ENCODE results near the gene FBXL14. TPM values are rescaled to one million over a fixed set of nuclear protein-coding genes. Genes with fewer than 3 reads are reported as not detected.

The FBXL14 gene
- total and polyA plus RNA-seq, 8 donors: 3.2 to 14.2 (median 8.7) TPM

DNA sequence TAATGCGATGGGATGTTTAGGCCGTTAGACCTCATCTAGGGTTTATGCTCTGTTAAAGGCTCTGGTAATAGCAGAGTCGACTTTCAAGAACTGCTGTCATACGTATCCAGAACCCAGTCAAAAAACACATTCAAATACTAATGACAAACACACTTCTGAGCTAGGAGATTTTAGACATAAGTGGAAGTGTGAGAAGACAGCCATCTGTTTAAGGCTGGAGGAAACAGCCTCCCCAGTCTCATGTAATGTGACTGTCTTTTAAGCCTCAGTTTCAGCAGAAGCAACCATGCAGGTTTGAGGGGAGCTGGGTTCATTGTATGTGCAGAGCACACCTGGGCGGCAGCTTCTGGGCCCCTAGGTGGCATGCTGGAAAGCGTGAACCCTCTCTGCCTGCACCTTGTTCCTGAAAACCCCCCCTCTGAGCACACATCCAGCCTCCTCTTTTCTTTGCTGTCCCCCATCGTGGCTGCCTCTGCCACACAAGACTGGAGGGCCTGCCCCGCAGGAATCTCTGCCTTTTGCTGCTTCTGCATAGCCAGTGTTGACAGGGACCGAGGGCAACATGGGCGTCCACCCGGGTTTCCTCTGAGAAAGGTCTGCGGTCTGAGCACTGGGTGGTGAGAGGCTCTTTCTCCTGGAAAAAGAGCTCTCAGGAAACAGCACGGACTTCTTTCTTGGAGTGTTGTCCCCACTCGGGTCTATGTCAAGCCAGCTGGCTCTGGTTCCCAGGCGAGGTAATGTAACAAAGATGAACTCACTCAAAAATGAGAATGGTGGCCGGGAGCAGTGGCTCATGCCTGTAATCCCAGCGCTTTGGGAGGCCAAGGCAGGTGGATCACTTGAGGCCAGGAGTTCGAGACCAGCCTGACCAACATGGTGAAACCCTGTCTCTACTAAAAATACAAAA lies 46.2 kb upstream of the FBXL14 start:
- no peak overlapping the region for H3K27ac ChIP-seq
- no peak for FAIRE-seq
- ATAC-seq: peak; percentile 11 to 44 (median 38)
- 74 to 75% methylated on average over 17 to 18 of the region's 18 CpGs for WGBS, 2 donors
- no peaks in the 10 kb centered on the region for H3K36me3 ChIP-seq
- H3K27me3 ChIP-seq: no peaks in the 10 kb centered on the region
- no peaks in the 10 kb centered on the region for H3K4me1 ChIP-seq
- H3K4me3 ChIP-seq: no peak overlapping the region
- TF ChIP-seq, protein P1, sequence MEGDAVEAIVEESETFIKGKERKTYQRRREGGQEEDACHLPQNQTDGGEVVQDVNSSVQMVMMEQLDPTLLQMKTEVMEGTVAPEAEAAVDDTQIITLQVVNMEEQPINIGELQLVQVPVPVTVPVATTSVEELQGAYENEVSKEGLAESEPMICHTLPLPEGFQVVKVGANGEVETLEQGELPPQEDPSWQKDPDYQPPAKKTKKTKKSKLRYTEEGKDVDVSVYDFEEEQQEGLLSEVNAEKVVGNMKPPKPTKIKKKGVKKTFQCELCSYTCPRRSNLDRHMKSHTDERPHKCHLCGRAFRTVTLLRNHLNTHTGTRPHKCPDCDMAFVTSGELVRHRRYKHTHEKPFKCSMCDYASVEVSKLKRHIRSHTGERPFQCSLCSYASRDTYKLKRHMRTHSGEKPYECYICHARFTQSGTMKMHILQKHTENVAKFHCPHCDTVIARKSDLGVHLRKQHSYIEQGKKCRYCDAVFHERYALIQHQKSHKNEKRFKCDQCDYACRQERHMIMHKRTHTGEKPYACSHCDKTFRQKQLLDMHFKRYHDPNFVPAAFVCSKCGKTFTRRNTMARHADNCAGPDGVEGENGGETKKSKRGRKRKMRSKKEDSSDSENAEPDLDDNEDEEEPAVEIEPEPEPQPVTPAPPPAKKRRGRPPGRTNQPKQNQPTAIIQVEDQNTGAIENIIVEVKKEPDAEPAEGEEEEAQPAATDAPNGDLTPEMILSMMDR (IDR thresholded peaks at IDR 0.05): no peak
- no peaks in the 10 kb centered on the region for H3K9me3 ChIP-seq
- intact Hi-C loops (cut with DNase I): loop anchor here in 2 of 3 donors (10.0 kb wide), 2 partner anchors 154 to 294 kb away; no protein-coding TSS in a partner anchor
- no peak for DNase-seq

DNA sequence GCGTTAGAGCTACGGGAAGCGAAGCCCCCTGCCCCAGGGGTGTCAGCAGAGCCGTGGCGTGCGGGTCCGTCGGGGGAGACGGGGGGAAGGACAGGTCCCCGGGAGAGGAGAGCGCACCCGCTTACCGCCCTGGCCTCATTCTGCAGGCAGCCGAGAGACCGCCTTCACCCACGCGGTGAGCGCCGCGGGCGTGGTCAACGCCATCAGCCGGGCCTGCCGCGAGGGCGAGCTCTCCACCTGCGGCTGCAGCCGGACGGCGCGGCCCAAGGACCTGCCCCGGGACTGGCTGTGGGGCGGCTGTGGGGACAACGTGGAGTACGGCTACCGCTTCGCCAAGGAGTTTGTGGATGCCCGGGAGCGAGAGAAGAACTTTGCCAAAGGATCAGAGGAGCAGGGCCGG lies 45.2 kb upstream of the FBXL14 start:
- 85 to 86% methylated on average over 40 of the region's 40 CpGs for WGBS, 2 donors
- TF ChIP-seq, protein P1 (IDR thresholded peaks at IDR 0.05): no peak
- Histone ChIP-seq H3K4me3 (no peak overlapping the region), H3K9me3 (no peaks in the 10 kb centered on the region), H3K36me3 (no peaks in the 10 kb centered on the region), H3K27me3 (no peaks in the 10 kb centered on the region), H3K27ac (no peak overlapping the region), H3K4me1 (peaks cover 0 to 5% (median 0%) of the 10 kb centered on the region in 3 donors)
- intact Hi-C loops (cut with DNase I): no loop called here
- FAIRE-seq (no peak), DNase-seq (no peak), ATAC-seq (peak in 2 of 4 donors; percentile 29 to 57)

DNA sequence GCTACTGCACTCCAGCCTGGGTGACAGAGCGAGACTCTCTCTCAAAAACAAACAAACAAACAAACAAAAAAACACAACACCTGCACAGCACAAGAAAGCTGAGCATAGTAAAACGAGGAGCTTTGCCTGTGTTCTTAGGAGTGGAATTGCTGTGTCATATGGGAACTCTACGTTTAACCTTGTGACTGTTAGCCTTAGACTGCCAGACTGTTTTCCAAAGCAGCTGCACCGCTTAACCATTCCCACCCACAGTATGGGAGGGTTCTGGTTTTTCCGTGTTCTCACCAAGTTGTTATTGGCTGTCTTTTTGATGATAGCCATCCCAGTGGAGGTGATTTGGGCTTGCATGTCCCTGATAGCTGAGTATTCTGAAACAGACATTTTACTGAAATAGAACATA lies 43.8 kb upstream of the FBXL14 start:
- TF ChIP-seq, protein P1 (IDR thresholded peaks at IDR 0.05): no peak
- H3K4me1 ChIP-seq: peaks cover 0 to 5% (median 0%) of the 10 kb centered on the region in 3 donors
- intact Hi-C loops (cut with DNase I): no loop called here
- FAIRE-seq (no peak), ATAC-seq (no peak), DNase-seq (no peak)
- no peaks in the 10 kb centered on the region for H3K36me3 ChIP-seq
- no peak overlapping the region for H3K4me3 ChIP-seq
- 67% methylated on average over 5 of the region's 5 CpGs for WGBS, 2 donors
- no peaks in the 10 kb centered on the region for H3K27me3 ChIP-seq
- no peaks in the 10 kb centered on the region for H3K9me3 ChIP-seq
- H3K27ac ChIP-seq: no peak overlapping the region

DNA sequence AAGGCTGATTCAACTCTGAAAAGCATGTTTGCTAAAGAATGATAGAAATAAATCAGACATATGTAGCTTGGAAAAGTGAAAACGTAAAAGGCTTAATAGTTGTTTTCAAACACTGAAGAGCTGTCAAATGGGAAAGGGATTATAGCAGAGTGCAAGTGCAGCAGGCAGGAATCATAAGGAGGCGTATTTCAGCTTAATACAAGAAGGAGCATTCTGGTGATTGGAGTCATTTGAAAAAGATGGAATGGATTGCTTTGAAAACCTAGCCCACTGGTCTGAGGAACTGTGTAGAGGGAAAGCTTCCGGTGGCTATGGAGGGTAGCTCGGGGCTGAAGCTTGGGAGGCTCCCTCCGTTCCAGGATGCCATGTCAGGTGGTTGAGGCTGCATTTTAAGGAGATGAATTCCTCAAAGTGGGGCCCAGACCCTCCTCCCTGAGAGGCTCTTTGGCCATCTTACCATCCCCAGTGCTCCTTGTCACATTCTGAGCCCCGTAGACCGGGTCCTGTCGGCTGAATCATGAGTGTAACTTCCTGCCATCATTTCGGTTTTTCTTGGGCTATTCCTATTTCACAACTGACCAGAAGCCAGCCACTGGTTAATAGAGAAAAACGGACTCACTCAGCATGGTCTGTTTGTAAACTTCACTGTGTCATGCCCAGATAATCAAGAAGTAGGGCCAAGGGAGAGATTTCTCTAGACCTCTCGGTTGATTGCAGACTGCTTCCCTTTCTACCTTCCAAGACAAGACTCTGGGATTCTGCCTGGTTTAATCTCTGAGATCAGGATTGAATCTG lies 41.1 kb upstream of the FBXL14 start:
- H3K4me1 ChIP-seq: peaks cover 0 to 5% (median 0%) of the 10 kb centered on the region in 3 donors
- no peak overlapping the region for H3K27ac ChIP-seq
- intact Hi-C loops (cut with DNase I): no loop called here
- WGBS, 2 donors: 82 to 85% methylated on average over 11 of the region's 11 CpGs
- H3K36me3 ChIP-seq: no peaks in the 10 kb centered on the region
- ATAC-seq (no peak), FAIRE-seq (no peak), DNase-seq (no peak)
- H3K4me3 ChIP-seq: no peak overlapping the region
- no peaks in the 10 kb centered on the region for H3K27me3 ChIP-seq
- TF ChIP-seq, protein P1 (IDR thresholded peaks at IDR 0.05): no peak
- H3K9me3 ChIP-seq: no peaks in the 10 kb centered on the region
